K562 (cell line): Measurements from ENCODE around the gene AIG1. TPM values are rescaled to one million over a fixed set of nuclear protein-coding genes. Genes with fewer than 3 reads are reported as not detected.

Source experiments
- ATAC-seq: fragments of 200-7000 bp; cut with Tn5 transposase; 3 replicates; pipeline ENCODE4 v1.9.1; 2020; ENCODE audit warnings: moderate library complexity
- BruUV-seq: library from RNA; stranded (reverse); fragments of 400-500 nt; replicated peaks from 2 replicates; lab custom pipeline; 2021; lab: Mats Ljungman, UMichigan
- CTCF ChIA-PET: fragments of 300-600 bp; formaldehyde crosslinking; extraction: SDS; loops from one replicate; lab custom pipeline; 2021; ENCODE audit warnings: low intra/inter-chr PET ratio; lab: Yijun Ruan, JAX
- POLR2A ChIA-PET: fragments of 300-600, 350-650 bp; sonication (Branson Sonifier 250); formaldehyde crosslinking; extraction: SDS; loops from one replicate; lab custom pipeline; 2021; ENCODE audit warnings: antibody characterized with exemption, inconsistent platforms; lab: Yijun Ruan, JAX
- DNase-seq, 4 experiments: peaks; one replicate each; pipeline versions ENCODE4 v3.0.0 to v3.0.0-alpha.2; 2011 to 2018; ENCODE audit warnings: low spot score in 3 of 4, mixed read lengths in 3 of 4; ENCODE audit errors: extremely low read depth in 1 of 4
- FAIRE-seq: peaks from 2 replicates; lab custom pipeline; 2011; peaks lifted over from hg19 to GRCh38; lab: Jason Lieb, UNC
- H2AFZ ChIP-seq: 2 replicates; pipeline ENCODE4 v1.6.0; 2011; ENCODE audit warnings: low read depth, low read length, control low read depth, inconsistent platforms
- H3K27ac ChIP-seq: fragments of 200-600 bp; 3 replicates; pipeline ENCODE4 v1.8.0; 2011; ENCODE audit warnings: low read depth, mild to moderate bottlenecking, control low read depth, inconsistent platforms, low read length, moderate library complexity, mixed read lengths; ENCODE audit errors: extremely low read depth
- H3K27me3 ChIP-seq, 2 experiments: fragments of 300-600 bp in 1 of 2; 2 replicates in 1 of 2; 3 replicates in 1 of 2; pipeline versions ENCODE4 v1.6.0 to v1.8.0; 2011; ENCODE audit warnings: inconsistent platforms in 2 of 2, low read length in 2 of 2, mild to moderate bottlenecking in 1 of 2, mixed read lengths in 1 of 2, moderate library complexity in 1 of 2; ENCODE audit not compliant: control insufficient read depth in 2 of 2, insufficient read depth in 2 of 2
- H3K36me3 ChIP-seq: fragments of 300-600 bp; 3 replicates; pipeline ENCODE4 v1.8.0; 2011; ENCODE audit warnings: mild to moderate bottlenecking, low read length, inconsistent platforms; ENCODE audit not compliant: control insufficient read depth, insufficient read depth
- H3K4me1 ChIP-seq, 2 experiments: fragments of 200-600 bp in 1 of 2; replicated peaks in 1 of 2; 2 replicates in 1 of 2; 3 replicates in 1 of 2; pipeline versions ENCODE4 v1.5.1 to v1.8.0; 2011; ENCODE audit warnings: inconsistent platforms in 2 of 2, low read length in 2 of 2, mild to moderate bottlenecking in 1 of 2, mixed read lengths in 1 of 2, moderate library complexity in 1 of 2; ENCODE audit not compliant: control insufficient read depth in 2 of 2, insufficient read depth in 2 of 2
- H3K4me2 ChIP-seq: 2 replicates; pipeline ENCODE4 v1.6.1; 2011; ENCODE audit warnings: low read length, control low read depth, inconsistent platforms, mixed read lengths; ENCODE audit not compliant: insufficient read depth
- H3K4me3 ChIP-seq: fragments of 200-600 bp; sonication (generic), shearing (Covaris generic); 2 replicates; pipeline ENCODE4 v1.5.1; 2016; ENCODE audit warnings: control low read depth, inconsistent platforms
- H3K79me2 ChIP-seq: fragments of 200-600 bp; 3 replicates; pipeline ENCODE4 v1.8.0; 2011; ENCODE audit warnings: low read length, inconsistent platforms; ENCODE audit not compliant: control insufficient read depth, insufficient read depth
- H3K9ac ChIP-seq, 2 experiments: 2 replicates each; pipeline versions ENCODE4 v1.6.0 to v1.6.1; 2011; ENCODE audit warnings: low read depth in 2 of 2, low read length in 2 of 2, control low read depth in 1 of 2, inconsistent platforms in 1 of 2, mild to moderate bottlenecking in 1 of 2, mixed read lengths in 1 of 2; ENCODE audit not compliant: insufficient read depth in 1 of 2
- H3K9me1 ChIP-seq: one replicate; pipeline ENCODE4 v1.6.0; 2011; ENCODE audit warnings: inconsistent platforms, mild to moderate bottlenecking, low read length, moderate library complexity; ENCODE audit not compliant: control insufficient read depth, insufficient read depth
- H3K9me3 ChIP-seq: replicated peaks from 2 replicates; pipeline ENCODE4 v1.5.1; 2011; ENCODE audit warnings: low read depth, low read length, inconsistent platforms; ENCODE audit not compliant: control insufficient read depth, insufficient read depth
- H4K20me1 ChIP-seq: replicated peaks from 2 replicates; pipeline ENCODE4 v1.6.1; 2011; ENCODE audit warnings: low read length, inconsistent platforms, mixed read lengths; ENCODE audit not compliant: control insufficient read depth, insufficient read depth
- C11orf30 ChIP-seq: fragments of 450-650 bp; IDR thresholded peaks from 2 replicates; pipeline ENCODE4 v1.6.1; 2016; ENCODE audit warnings: low read depth, mild to moderate bottlenecking
- FOS ChIP-seq: IDR thresholded peaks from 3 replicates; pipeline ENCODE4 v1.6.1; 2011; ENCODE audit not compliant: insufficient read length; ENCODE audit errors: extremely low read depth
- FOXA3 ChIP-seq, 2 experiments: fragments of 450-650 bp in 1 of 2; sonication (generic) in 1 of 2; formaldehyde crosslinking; IDR thresholded peaks in 1 of 2; conservative IDR thresholded peaks in 1 of 2; 2 replicates each; pipeline versions ENCODE4 v1.4.0 to v1.8.0; 2020 to 2022; ENCODE audit warnings: mild to moderate bottlenecking in 2 of 2, missing genetic modification reagents in 1 of 2
- GABPB1 ChIP-seq: sonication (generic); formaldehyde crosslinking; IDR thresholded peaks from 2 replicates; pipeline ENCODE4 v1.8.0; 2022; ENCODE audit warnings: mild to moderate bottlenecking, missing genetic modification reagents
- GTF2E2 ChIP-seq: fragments of 200-800 bp; sonication (Bioruptor generic); IDR thresholded peaks from 2 replicates; pipeline ENCODE4 v1.6.1; 2016; ENCODE audit warnings: missing genetic modification characterization, missing compliant biosample characterization
- MLLT1 ChIP-seq, 2 experiments: fragments of 450-650 bp; IDR thresholded peaks; 2 replicates each; pipeline ENCODE4 v1.6.1; 2016
- SRSF9 ChIP-seq: fragments of 200-400 bp; formaldehyde crosslinking; IDR thresholded peaks from 2 replicates; pipeline ENCODE4 v1.6.1; 2017; ENCODE audit warnings: low read depth, low read length, borderline replicate concordance
- YBX1 ChIP-seq: fragments of 450-650 bp; IDR thresholded peaks from 2 replicates; pipeline ENCODE4 v1.7.1; 2016; ENCODE audit warnings: mild to moderate bottlenecking
- ZNF449 ChIP-seq: fragments of 250-450 bp; sonication (Bioruptor Pico); IDR thresholded peaks from 2 replicates; pipeline ENCODE4 v1.8.0; 2022; ENCODE audit warnings: moderate library complexity, mild to moderate bottlenecking, inconsistent platforms
- whole genome bisulfite sequencing: fragments of 100-300 bp; shearing (Covaris generic); methylation state at CpG from one replicate; pipeline ENCODE4 v1.1.6; 2016; ENCODE audit warnings: low coverage, mixed read lengths; ENCODE audit not compliant: insufficient coverage; ENCODE audit errors: missing lambda C conversion rate; 5-methylcytosine and 5-hydroxymethylcytosine counted together
- in situ Hi-C: fragments of 300-500 bp; cut with MboI; formaldehyde crosslinking; loops from 4 replicates; pipeline ENCODE4 v1.15.0; 2018; ENCODE audit warnings: inconsistent platforms, mixed read lengths
- intact Hi-C: fragments of 100-400 bp; cut with micrococcal nuclease; formaldehyde crosslinking; loops from 2 replicates; pipeline ENCODE4 v1.14.2; 2022
- polyA plus RNA-seq, 8 experiments: library from polyadenylated mRNA; depleted of rRNA in 4 of 8; stranded (reverse) in 5 of 8; unstranded in 3 of 8; fragments of >200 nt; fragmentation: Nextera tagmentation in 2 of 8; fragmentation: Illumina TruSeq in 1 of 8; extraction: Ambion mirVana in 2 of 8; extraction: Trizol in 1 of 8; gene quantifications; 2 replicates each; pipeline versions ENCODE4 v1.2.1 to v1.2.3, GENCODE V29; 2011 to 2014; ENCODE audit warnings: inconsistent platforms in 1 of 8, missing spikeins in 1 of 8
- total RNA-seq, 7 experiments: library from RNA; depleted of rRNA in 6 of 7; stranded (reverse); fragments of >200 nt in 6 of 7; fragmentation: Illumina TruSeq in 2 of 7; extraction: Trizol in 2 of 7; gene quantifications; 2 replicates each; pipeline versions ENCODE4 v1.2.1 to v1.2.3, GENCODE V29; 2011 to 2021; ENCODE audit warnings: low replicate concordance in 1 of 7

AIG1 gene
- total and polyA plus RNA-seq, 9 of the 15 experiments (the other 6 are each of a cell fraction or from before 2014, with no cell fraction given) = 74.8 to 333 (median 127) TPM

- H3K79me2 ChIP-seq = no peaks in the 10 kb centered on the region
- no peak overlapping the region for H3K4me3 ChIP-seq
- WGBS = 83% methylated on average over 2 of the region's 2 CpGs
- intact Hi-C loops = no loop called here
- ATAC-seq (no peak), DNase-seq (no peak), FAIRE-seq (no peak)
- no peaks in the 10 kb centered on the region for H3K9me1 ChIP-seq
- no peaks in the 10 kb centered on the region for H3K27me3 ChIP-seq
- H2AFZ ChIP-seq = no peak overlapping the region
- peaks cover 0 to 2% of the 10 kb centered on the region in 2 experiments; a peak in 2 of 5 replicates for H3K4me1 ChIP-seq
- H3K9me3 ChIP-seq = 0 out of 2 replicates have a peak, but pooled peaks cover 4% of the 10 kb centered on the region
- H3K4me2 ChIP-seq = no peak overlapping the region
- no peaks in the 10 kb centered on the region for H3K36me3 ChIP-seq
- CTCF ChIA-PET = no interaction called here
- in situ Hi-C loops = no loop called here
- no peak overlapping the region for H3K9ac ChIP-seq
- no peak overlapping the region for H3K27ac ChIP-seq
- H4K20me1 ChIP-seq = no peaks in the 10 kb centered on the region
- POLR2A ChIA-PET = no interaction called here
- TF ChIP-seq ZNF449 (CRISPR knock-in tag) (no peak), MLLT1 (IDR thresholded peaks at IDR 0.05) (no peak), YBX1 (no peak), FOS (no peak), GTF2E2 (tag) (no peak), GABPB1 (CRISPR knock-in tag) (no peak), C11orf30 (no peak), FOXA3 (CRISPR knock-in tag; conservative IDR thresholded peaks at IDR 0.05 in 1 of 2, IDR thresholded peaks at IDR 0.05 in 1 of 2) (no peak), SRSF9 (no peak)
- no TSS peak for BruUV-seq
Observed at GRCh38 chr6:143119260-143119659, 58.6 kb downstream of the AIG1 start.
